Measurements from ENCODE around the gene FUT1. TPM values are rescaled to one million over a fixed set of nuclear protein-coding genes. Genes with fewer than 3 reads are reported as not detected.
A peak's percentile ranks its signal among the peaks of the same experiment; 100 is the strongest.

FUT1 gene
- total RNA-seq, 8 experiments from 2014 or later = 0.13 to 3.7 (median 0.47) TPM

DNA sequence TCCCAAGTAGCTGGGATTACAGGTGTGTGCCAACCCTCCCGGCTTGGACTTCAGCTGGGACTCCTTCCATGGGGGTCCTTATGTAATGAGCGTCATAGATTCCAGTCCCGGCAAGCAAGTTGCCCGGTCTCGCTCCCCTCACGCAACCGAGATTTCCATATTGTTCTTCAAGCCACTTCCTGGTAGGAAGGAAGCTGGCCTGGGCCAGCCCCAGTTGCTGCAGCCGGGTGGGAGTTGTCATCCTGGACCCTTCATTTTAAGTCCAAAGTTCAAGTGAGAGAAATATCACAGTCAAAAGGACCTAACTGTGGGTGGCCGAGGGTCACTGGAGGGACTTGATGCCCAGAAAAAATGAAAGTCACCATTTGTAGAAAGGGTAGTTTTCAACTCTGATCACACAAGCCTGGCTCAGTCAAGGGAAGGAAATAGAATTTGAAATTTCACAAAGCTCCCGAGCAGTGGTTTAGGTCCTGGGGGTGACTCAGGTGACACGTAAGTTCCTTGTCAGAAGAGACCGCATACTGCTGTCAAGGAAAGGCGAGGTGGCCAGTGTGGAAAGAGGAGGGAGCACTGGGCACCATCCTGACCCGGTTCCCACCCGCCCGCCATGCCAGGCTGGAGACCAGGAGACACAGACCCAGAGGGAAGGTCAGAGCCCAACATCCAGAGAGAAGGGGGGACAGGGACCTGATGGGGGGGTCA is 8.2 kb upstream of the FUT1 start:
- H3K27ac ChIP-seq = no peak overlapping the region
- in situ Hi-C loops (cut with MboI; ENCODE audit: low pct_unique_long_range_greater_than_20kb in 2 of 9, low sequenced_read_pairs in 9 of 9, unreplicated experiment in 9 of 9) = no loop called here
- no peaks in the 10 kb centered on the region for H3K4me1 ChIP-seq (replicated peaks in 1 of 2)
- H3K4me3 ChIP-seq = no peak overlapping the region
- no peak for ATAC-seq (replicated peaks in 6 of 8)
- 17 to 100% (median 75%) methylated on average over 1 to 13 of the region's 16 CpGs; no CpG with 5 or more reads in 1 of the 10 experiments for WGBS, 10 experiments

DNA sequence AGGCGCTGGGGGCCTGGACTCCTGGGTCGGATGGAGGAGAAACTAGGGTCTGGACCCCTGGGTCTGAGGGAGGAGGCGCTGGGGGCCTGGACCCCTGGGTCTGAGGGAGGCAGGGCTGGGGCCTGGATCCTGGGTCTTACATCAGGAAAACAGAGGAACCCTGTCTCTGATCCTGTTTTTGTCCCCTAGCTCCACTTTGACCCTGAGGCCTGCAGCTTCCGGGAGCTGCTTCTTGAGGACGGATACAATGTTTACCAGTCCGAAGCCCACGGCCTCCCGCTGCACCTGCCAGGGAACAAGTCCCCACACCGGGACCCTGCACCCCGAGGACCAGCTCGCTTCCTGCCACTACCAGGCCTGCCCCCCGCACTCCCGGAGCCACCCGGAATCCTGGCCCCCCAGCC is 5.3 kb upstream of the FUT1 start:
- WGBS, 10 experiments = 50% methylated on average over 3 of the region's 14 CpGs; no CpG with 5 or more reads in 9 of the 10 experiments
- no peak overlapping the region for H3K4me3 ChIP-seq
- in situ Hi-C loops (cut with MboI; ENCODE audit: low pct_unique_long_range_greater_than_20kb in 2 of 9, low sequenced_read_pairs in 9 of 9, unreplicated experiment in 9 of 9) = no loop called here
- peaks cover 0 to 6% of the 10 kb centered on the region in 2 donors for H3K4me1 ChIP-seq (replicated peaks in 1 of 2)
- no peak for ATAC-seq (replicated peaks in 6 of 8)
- H3K27ac ChIP-seq = no peak overlapping the region

DNA sequence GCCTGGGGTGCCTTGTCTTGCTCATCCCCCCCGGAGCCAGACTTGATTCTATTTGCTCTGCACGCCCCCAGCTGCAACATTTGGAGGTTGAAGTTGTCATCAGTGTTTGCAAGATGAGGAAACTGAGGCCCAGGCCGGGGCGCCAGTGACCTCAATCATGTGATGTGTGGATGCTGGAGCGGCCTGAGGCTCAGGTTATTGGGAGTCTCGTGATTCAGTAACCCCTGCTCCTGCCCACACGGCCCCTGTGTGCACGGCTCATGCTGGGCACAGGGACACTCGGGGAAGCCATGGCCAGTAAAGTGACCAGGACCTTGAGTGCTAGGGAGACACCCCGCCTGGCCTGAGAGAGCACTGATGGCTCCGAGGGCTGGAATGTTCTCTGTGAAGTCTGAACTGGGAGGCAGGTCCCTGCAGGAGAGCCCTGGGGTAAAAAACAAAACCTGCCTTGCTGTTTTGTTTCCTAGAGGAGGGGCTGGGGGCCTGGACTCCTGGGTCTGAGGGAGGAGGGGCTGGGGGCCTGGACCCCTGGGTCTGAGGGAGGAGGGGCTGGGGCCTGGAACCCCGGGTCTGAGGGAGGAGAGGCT is 4.7 kb upstream of the FUT1 start:
- WGBS, 10 experiments = 30 to 100% (median 92%) methylated on average over 1 to 7 of the region's 12 CpGs; no CpG with 5 or more reads in 5 of the 10 experiments
- H3K4me3 ChIP-seq = no peak overlapping the region
- in situ Hi-C loops (cut with MboI; ENCODE audit: low pct_unique_long_range_greater_than_20kb in 2 of 9, low sequenced_read_pairs in 9 of 9, unreplicated experiment in 9 of 9) = no loop called here
- ATAC-seq (replicated peaks in 6 of 8) = no peak
- H3K4me1 ChIP-seq (replicated peaks in 1 of 2) = peaks cover 2 to 6% of the 10 kb centered on the region in 2 donors
- no peak overlapping the region for H3K27ac ChIP-seq

DNA sequence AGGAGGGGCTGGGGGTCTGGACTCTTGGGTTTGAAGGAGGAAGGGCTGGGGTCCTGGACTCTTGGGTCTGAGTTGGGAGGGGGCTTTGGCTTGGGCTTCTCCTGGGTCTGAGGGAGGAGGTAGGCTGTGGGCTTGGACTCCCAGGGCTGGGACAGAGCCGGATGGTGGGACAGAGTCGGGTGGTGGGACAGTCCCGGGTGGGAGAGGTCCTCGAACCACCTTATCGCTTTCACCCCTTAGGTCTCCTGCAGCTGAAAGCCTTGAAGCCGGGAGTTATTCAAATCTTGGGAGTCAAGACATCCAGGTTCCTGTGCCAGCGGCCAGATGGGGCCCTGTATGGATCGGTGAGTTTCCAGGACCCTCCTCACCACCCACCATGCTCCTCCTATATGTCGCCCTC is 4.2 kb upstream of the FUT1 start:
- H3K4me1 ChIP-seq (replicated peaks in 1 of 2) = peaks cover 4 to 6% of the 10 kb centered on the region in 2 donors
- H3K27ac ChIP-seq = no peak overlapping the region
- 66 to 73% methylated on average over 2 to 6 of the region's 9 CpGs; no CpG with 5 or more reads in 8 of the 10 experiments for WGBS, 10 experiments
- H3K4me3 ChIP-seq = no peak overlapping the region
- in situ Hi-C loops (cut with MboI; ENCODE audit: low pct_unique_long_range_greater_than_20kb in 2 of 9, low sequenced_read_pairs in 9 of 9, unreplicated experiment in 9 of 9) = no loop called here
- ATAC-seq (replicated peaks in 6 of 8) = no peak

DNA sequence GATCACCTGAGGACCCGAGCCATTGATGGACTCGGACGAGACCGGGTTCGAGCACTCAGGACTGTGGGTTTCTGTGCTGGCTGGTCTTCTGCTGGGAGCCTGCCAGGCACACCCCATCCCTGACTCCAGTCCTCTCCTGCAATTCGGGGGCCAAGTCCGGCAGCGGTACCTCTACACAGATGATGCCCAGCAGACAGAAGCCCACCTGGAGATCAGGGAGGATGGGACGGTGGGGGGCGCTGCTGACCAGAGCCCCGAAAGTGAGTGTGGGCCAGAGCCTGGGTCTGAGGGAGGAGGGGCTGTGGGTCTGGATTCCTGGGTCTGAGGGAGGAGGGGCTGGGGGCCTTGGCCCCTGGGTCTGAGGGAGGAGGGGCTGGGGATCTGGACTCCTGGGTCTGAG is 3.8 kb upstream of the FUT1 start:
- no peak overlapping the region for H3K27ac ChIP-seq
- 85 to 93% (median 87%) methylated on average over 3 to 5 of the region's 11 CpGs; no CpG with 5 or more reads in 7 of the 10 experiments for WGBS, 10 experiments
- ATAC-seq (replicated peaks in 6 of 8) = no peak
- H3K4me1 ChIP-seq (replicated peaks in 1 of 2) = peaks cover 4 to 6% of the 10 kb centered on the region in 2 donors
- in situ Hi-C loops (cut with MboI; ENCODE audit: low pct_unique_long_range_greater_than_20kb in 2 of 9, low sequenced_read_pairs in 9 of 9, unreplicated experiment in 9 of 9) = no loop called here
- no peak overlapping the region for H3K4me3 ChIP-seq

DNA sequence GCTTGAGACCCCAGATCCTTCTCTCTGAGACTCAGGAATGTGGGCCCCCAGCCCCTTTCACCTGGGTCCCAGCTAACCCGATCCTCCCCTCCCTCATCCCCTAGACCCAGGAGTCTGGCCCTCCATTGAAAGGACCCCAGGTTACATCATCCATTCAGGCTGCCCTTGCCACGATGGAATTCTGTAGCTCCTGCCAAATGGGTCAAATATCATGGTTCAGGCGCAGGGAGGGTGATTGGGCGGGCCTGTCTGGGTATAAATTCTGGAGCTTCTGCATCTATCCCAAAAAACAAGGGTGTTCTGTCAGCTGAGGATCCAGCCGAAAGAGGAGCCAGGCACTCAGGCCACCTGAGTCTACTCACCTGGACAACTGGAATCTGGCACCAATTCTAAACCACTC is 3.3 kb upstream of the FUT1 start:
- peaks cover 4 to 6% of the 10 kb centered on the region in 2 donors for H3K4me1 ChIP-seq (replicated peaks in 1 of 2)
- H3K27ac ChIP-seq = no peak overlapping the region
- no peak overlapping the region for H3K4me3 ChIP-seq
- 80 to 100% methylated on average over 1 of the region's 5 CpGs; no CpG with 5 or more reads in 8 of the 10 experiments for WGBS, 10 experiments
- ATAC-seq (replicated peaks in 6 of 8) = no peak
- in situ Hi-C loops (cut with MboI; ENCODE audit: low pct_unique_long_range_greater_than_20kb in 2 of 9, low sequenced_read_pairs in 9 of 9, unreplicated experiment in 9 of 9) = no loop called here

DNA sequence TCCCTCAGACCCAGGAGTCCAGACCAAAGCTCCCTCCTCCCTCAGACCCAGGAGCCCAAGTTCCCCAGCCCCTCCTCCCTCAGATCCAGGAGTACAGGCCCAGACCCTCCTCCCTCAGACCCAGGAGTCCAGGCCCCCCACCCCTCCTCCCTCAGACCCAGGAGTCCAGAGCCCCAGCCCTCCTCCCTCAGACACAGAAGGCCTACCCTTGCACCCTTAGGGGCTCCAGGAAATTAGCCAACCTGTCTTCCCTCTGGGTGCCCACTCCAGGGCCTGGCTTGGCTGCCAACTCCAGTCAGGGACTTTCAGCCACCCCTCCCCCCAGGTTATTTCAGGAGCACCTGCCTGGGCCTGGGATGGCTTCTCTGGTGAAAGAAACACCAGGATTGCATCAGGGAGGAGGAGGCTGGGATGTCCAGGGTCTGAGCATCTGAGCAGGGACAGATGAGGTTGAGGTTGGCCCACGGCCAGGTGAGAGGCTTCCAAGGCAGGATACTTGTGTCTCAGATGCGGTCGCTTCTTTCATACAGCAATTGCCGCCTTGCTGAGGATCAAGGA is 2.7 kb upstream of the FUT1 start, which contains the start of gene FGF21:
FGF21 (plus strand) TSS at position 441 of the 558 bp plus-strand sequence. CDS start 713 bp downstream, outside the sequence.
- no peak within 1 kb of the TSS for H3K27ac ChIP-seq

DNA sequence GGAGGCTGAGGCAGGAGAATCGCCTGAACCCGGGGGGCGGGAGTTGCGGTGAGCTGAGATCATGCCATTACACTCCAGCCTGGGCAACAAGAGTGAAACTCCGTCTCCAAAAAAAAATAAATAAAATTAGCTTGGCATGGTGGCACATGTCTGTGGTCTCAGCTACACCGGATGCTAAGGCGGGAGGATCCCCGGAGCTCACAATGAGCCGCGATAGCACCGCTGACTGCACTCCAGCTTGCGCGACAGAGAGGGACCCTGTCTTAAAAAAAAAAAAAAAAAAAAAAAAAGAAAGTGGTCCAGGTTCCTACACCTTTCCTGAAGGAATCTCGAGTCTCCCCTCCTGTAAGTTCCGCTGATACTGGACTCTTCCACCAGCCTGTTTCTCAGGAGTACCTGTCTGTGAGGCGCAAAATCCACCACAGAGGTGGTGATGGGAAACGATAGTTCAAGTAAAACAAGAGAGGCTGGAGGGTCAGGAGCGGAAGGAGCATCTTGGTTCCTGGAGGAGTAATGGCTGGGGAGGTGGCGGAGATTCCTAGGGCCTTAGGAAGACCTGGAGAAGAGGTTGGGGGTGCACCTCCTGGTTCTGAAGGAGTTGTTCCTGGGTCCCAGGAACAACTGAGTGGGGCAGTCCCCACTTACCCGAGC is 471 bp downstream of the FUT1 start:
- in situ Hi-C loops (cut with MboI; ENCODE audit: low pct_unique_long_range_greater_than_20kb in 2 of 9, low sequenced_read_pairs in 9 of 9, unreplicated experiment in 9 of 9) = no loop called here
- peak in 1 of 8 experiments; percentile 10 for ATAC-seq (replicated peaks in 6 of 8)
- peak overlapping the region in 4 of 5 donors; percentile 25 to 31 (median 27) for H3K4me3 ChIP-seq
- peaks cover 4 to 6% of the 10 kb centered on the region in 2 donors for H3K4me1 ChIP-seq (replicated peaks in 1 of 2)
- no peak overlapping the region for H3K27ac ChIP-seq
- 0 to 60% (median 50%) methylated on average over 1 to 18 of the region's 20 CpGs; no CpG with 5 or more reads in 3 of the 10 experiments for WGBS, 10 experiments

More for the DNA sequence above, 2.7 kb upstream of the FUT1 start, which contains the start of gene FGF21:
- in situ Hi-C loops (cut with MboI; ENCODE audit: low pct_unique_long_range_greater_than_20kb in 2 of 9, low sequenced_read_pairs in 9 of 9, unreplicated experiment in 9 of 9) = no loop called here
- peak in 2 of 8 experiments; percentile 3 to 31 for ATAC-seq (replicated peaks in 6 of 8)
- 67 to 86% methylated on average over 3 of the region's 4 CpGs; no CpG with 5 or more reads in 8 of the 10 experiments for whole genome bisulfite sequencing, 10 experiments
- Histone ChIP-seq H3K4me3 (no peak within 1 kb of the TSS), H3K4me1 (replicated peaks in 1 of 2) (peaks cover 4 to 6% of the 10 kb centered on the region in 2 donors)

DNA sequence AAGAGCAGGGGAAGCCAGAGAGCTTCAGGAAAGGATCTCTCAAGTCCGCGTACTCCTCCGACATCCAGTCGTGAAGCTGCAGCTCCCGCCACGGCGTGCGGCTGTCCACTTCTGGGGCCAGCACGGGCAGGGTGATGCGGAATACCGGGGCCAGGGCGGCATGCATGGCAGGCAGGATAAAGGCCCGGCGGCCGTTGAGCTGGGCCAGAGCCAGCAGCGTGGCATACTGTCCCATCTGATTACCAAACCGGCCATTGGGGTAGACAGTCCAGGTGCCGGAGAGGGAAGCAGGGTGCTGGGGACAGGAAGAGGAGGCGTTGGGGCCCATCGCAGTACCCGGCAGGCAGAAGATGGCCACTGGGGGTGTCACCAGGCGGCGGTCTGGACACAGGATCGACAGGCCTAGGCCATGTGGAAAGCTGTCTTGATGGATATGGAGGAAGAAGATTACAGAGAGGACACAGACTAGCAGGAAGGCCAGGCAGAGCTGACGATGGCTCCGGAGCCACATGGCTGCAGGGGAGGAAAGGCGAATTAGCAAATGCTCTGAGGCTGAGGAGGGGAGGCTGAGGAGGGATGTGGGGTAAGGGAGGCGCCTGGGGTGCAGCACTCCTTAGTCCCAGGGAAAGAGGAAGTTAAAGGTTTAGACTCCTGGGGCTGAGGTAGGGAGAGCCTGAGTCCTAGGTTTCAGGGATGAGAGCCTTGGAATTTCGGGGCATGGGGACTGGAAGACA is 1.5 kb downstream of the FUT1 start:
- ATAC-seq (replicated peaks in 6 of 8) = no peak
- 70 to 96% (median 86%) methylated on average over 1 to 20 of the region's 29 CpGs; no CpG with 5 or more reads in 3 of the 10 experiments for WGBS, 10 experiments
- Histone ChIP-seq H3K4me1 (replicated peaks in 1 of 2) (peaks cover 4 to 6% of the 10 kb centered on the region in 2 donors), H3K4me3 (no peak overlapping the region), H3K27ac (no peak overlapping the region)
- in situ Hi-C loops (cut with MboI; ENCODE audit: low pct_unique_long_range_greater_than_20kb in 2 of 9, low sequenced_read_pairs in 9 of 9, unreplicated experiment in 9 of 9) = no loop called here

DNA sequence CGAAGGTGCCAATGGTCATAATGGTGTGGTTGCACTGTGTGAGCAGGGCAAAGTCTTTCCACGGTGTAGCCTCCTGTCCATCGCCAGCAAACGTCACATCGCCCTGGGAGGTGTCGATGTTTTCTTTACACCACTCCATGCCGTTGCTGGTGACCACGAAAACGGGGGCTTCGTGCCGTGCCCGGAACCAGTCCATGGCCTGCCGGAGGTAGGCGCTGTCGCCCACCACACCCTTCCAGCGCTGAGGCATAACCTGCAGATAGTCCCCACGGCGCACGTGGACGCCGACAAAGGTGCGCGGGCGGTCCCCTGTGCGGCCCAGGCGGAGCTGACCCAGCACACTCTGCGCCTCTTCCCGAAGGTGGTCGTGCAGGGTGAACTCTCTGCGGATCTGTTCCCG is 2.1 kb downstream of the FUT1 start:
- no peak for ATAC-seq (replicated peaks in 6 of 8)

DNA sequence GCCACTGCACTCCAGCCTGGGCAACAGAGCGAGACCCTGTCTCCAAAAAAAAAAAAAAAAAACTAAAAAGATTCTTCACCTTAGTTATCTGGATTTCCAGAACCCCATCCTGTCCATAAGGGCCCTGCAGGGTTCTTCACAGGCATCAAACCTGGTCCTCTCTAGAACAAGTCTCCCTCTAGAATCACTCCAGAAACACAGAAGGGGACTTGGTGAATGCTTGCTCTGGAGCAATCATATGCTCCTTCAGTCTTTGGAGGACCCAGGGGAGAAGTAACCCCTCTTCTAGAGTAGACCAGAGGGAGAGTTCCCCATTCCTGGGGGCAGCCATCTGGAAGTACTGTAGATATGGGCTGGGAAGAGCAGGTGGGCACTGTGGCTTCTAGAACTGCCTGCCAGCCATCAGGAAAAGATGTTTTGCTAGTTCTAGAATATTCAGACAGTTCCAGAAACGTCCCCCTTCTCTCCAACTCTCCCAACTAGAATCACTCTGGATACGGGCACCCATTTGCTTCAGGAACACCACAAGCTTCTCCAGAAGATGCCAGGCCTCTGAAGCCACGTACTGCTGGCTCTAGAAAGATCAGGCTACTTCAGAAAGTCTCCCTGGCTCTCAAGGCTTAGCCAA is 2.8 kb downstream of the FUT1 start:
- ATAC-seq (replicated peaks in 6 of 8) = no peak
- in situ Hi-C loops (cut with MboI; ENCODE audit: low pct_unique_long_range_greater_than_20kb in 2 of 9, low sequenced_read_pairs in 9 of 9, unreplicated experiment in 9 of 9) = no loop called here
- 33 to 100% (median 56%) methylated on average over 1 to 4 of the region's 4 CpGs; no CpG with 5 or more reads in 3 of the 10 experiments for WGBS, 10 experiments
- Histone ChIP-seq H3K4me3 (no peak overlapping the region), H3K4me1 (replicated peaks in 1 of 2) (peaks cover 4 to 6% of the 10 kb centered on the region in 2 donors), H3K27ac (no peak overlapping the region)

More for the DNA sequence above, 2.1 kb downstream of the FUT1 start:
- 40 to 100% (median 88%) methylated on average over 1 to 18 of the region's 31 CpGs; no CpG with 5 or more reads in 6 of the 10 experiments for WGBS, 10 experiments
- H3K4me3 ChIP-seq = no peak overlapping the region
- peaks cover 4 to 6% of the 10 kb centered on the region in 2 donors for H3K4me1 ChIP-seq (replicated peaks in 1 of 2)
- no peak overlapping the region for H3K27ac ChIP-seq
- in situ Hi-C loops (cut with MboI; ENCODE audit: low pct_unique_long_range_greater_than_20kb in 2 of 9, low sequenced_read_pairs in 9 of 9, unreplicated experiment in 9 of 9) = no loop called here

All from motor neuron (in vitro differentiated cells).